Measurements from ENCODE around the gene LDB1.

DNA sequence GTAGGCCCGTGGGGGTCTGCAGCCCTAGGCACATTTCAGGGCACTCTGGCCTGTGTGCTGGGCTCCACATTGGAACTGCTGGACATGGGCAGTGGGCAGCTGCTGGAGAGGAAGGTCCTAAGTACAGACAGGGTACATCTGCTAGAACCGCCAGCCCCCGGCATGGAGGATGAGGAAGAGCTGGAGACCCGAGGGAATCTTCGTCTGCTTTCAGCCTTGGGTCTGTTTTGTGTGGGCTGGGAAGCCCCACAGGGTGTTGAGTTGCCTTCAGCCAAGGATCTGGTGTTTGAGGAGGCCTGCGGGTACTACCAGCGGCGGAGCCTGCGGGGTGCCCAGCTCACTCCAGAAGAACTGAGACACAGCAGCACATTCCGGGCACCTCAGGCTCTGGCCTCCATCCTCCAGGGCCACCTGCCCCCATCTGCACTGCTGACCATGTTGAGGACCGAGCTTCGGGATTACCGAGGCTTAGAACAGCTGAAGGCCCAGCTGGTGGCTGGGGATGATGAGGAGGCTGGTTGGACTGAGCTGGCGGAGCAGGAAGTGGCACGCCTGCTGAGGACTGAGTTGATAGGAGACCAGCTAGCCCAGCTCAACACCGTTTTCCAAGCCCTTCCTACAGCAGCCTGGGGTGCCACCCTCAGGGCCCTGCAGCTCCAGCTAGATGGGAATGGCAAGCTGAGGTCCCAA is 53.6 kb downstream of the LDB1 start:
- TF ChIP-seq, protein P1, sequence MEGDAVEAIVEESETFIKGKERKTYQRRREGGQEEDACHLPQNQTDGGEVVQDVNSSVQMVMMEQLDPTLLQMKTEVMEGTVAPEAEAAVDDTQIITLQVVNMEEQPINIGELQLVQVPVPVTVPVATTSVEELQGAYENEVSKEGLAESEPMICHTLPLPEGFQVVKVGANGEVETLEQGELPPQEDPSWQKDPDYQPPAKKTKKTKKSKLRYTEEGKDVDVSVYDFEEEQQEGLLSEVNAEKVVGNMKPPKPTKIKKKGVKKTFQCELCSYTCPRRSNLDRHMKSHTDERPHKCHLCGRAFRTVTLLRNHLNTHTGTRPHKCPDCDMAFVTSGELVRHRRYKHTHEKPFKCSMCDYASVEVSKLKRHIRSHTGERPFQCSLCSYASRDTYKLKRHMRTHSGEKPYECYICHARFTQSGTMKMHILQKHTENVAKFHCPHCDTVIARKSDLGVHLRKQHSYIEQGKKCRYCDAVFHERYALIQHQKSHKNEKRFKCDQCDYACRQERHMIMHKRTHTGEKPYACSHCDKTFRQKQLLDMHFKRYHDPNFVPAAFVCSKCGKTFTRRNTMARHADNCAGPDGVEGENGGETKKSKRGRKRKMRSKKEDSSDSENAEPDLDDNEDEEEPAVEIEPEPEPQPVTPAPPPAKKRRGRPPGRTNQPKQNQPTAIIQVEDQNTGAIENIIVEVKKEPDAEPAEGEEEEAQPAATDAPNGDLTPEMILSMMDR (IDR thresholded peaks at IDR 0.05) = no peak
- TF ChIP-seq POLR2A (IDR thresholded peaks at IDR 0.05) = no peak
